Measurements from ENCODE around the gene CARNS1. TPM values are rescaled to one million over a fixed set of nuclear protein-coding genes. Genes with fewer than 3 reads are reported as not detected.

CARNS1 gene
- total and polyA plus RNA-seq, 9 of the 15 experiments (the other 6 are each of a cell fraction or from before 2014, with no cell fraction given) = 0.01 to 0.18 (median 0.06) TPM; not detected in 3

GRCh38 chr11:67401495-67402191, 13.8 kb upstream of the CARNS1 start, which contains the start of gene PPP1CA (continued):
- TF ChIP-seq REST (IDR thresholded peaks at IDR 0.05; ENCODE audit: borderline replicate concordance) (peak; percentile 79), REST (CRISPR knock-in tag; IDR thresholded peaks at IDR 0.05; ENCODE audit: low read depth) (peak; percentile 68; the same call in 1 of the 2 replicates), E2F1 (CRISPR knock-in tag; IDR thresholded peaks at IDR 0.05) (no peak), ZFP1 (CRISPR knock-in tag; IDR thresholded peaks at IDR 0.05) (no peak), GABPB1 (CRISPR knock-in tag; IDR thresholded peaks at IDR 0.05) (peak; percentile 68; the same call in 1 of the 2 replicates), NUFIP1 (IDR thresholded peaks at IDR 0.05; ENCODE audit: partially characterized antibody) (no peak), MEF2A (IDR thresholded peaks at IDR 0.05; ENCODE audit: control insufficient read depth, low read depth, low read length) (no peak), TSC22D4 (tag; IDR thresholded peaks at IDR 0.05) (no peak), RBM25 (IDR thresholded peaks at IDR 0.05; ENCODE audit: low read depth, low read length, severe bottlenecking) (no peak), FOXP4 (CRISPR knock-in tag; IDR thresholded peaks at IDR 0.05; ENCODE audit: borderline replicate concordance) (no peak), HDAC8 (tag; IDR thresholded peaks at IDR 0.05) (peak; percentile 19; the same call in 1 of the 2 replicates), ZNF445 (CRISPR knock-in tag; IDR thresholded peaks at IDR 0.05; ENCODE audit: low read depth) (no peak), L3MBTL2 (IDR thresholded peaks at IDR 0.05) (peak; percentile 72), POLR2A (conservative IDR thresholded peaks at IDR 0.05) (peak; percentile 84; the same call in 1 of the 2 replicates), EP400 (IDR thresholded peaks at IDR 0.05) (peak; percentile 32; the same call in 1 of the 2 replicates), CHD1 (IDR thresholded peaks at IDR 0.05; ENCODE audit: low read length) (no peak), TCF3 (CRISPR knock-in tag; IDR thresholded peaks at IDR 0.05) (no peak), MTA3 (IDR thresholded peaks at IDR 0.05; ENCODE audit: borderline replicate concordance) (peak; percentile 14; the same call in 1 of the 2 replicates)

Data from K562 (cell line).